Measurements from ENCODE around the gene SPOCK3. TPM values are rescaled to one million over a fixed set of nuclear protein-coding genes. Genes with fewer than 3 reads are reported as not detected.

The SPOCK3 gene
- total RNA-seq, 2 donors from 2014 or later = not detected

- peaks cover 0 to 3% of the 10 kb centered on the region in 2 donors for H3K9me3 ChIP-seq
- H3K4me3 ChIP-seq = no peak overlapping the region
- no peak for DNase-seq (ENCODE audit: low spot score)
- no peaks in the 10 kb centered on the region for H3K36me3 ChIP-seq
- TF ChIP-seq, protein P1, sequence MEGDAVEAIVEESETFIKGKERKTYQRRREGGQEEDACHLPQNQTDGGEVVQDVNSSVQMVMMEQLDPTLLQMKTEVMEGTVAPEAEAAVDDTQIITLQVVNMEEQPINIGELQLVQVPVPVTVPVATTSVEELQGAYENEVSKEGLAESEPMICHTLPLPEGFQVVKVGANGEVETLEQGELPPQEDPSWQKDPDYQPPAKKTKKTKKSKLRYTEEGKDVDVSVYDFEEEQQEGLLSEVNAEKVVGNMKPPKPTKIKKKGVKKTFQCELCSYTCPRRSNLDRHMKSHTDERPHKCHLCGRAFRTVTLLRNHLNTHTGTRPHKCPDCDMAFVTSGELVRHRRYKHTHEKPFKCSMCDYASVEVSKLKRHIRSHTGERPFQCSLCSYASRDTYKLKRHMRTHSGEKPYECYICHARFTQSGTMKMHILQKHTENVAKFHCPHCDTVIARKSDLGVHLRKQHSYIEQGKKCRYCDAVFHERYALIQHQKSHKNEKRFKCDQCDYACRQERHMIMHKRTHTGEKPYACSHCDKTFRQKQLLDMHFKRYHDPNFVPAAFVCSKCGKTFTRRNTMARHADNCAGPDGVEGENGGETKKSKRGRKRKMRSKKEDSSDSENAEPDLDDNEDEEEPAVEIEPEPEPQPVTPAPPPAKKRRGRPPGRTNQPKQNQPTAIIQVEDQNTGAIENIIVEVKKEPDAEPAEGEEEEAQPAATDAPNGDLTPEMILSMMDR (IDR thresholded peaks at IDR 0.05) = no peak
- no peaks in the 10 kb centered on the region for H3K27me3 ChIP-seq
- H3K27ac ChIP-seq = no peak overlapping the region
- no peaks in the 10 kb centered on the region for H3K4me1 ChIP-seq
Measured at GRCh38 chr4:166956484-166956883, 277.8 kb downstream of the SPOCK3 start.

DNA sequence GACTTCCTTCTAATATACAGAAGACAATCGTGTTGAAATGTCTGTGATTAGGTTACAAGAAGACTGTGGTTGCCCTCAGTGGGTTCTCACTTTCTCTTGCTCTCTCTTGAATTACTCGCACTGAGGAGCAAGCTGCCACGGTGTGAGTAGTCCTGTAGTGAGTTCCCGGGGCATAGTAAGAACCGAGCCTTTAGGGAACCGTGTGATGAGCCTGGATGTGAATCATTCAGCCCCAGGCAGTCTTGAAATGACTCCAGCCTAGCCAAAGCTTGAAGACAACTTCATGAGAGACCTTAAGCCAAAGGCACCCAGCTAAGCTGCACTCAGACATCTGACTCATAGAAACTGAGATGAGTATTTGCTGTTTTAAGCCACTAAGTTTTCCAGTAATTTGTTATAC is 292.7 kb downstream of the SPOCK3 start:
- no peak overlapping the region for H3K27ac ChIP-seq
- TF ChIP-seq, protein P1 (IDR thresholded peaks at IDR 0.05) = no peak
- H3K4me1 ChIP-seq = no peaks in the 10 kb centered on the region
- DNase-seq (ENCODE audit: low spot score) = no peak
- H3K36me3 ChIP-seq = no peaks in the 10 kb centered on the region
- H3K4me3 ChIP-seq = no peak overlapping the region
- no peaks in the 10 kb centered on the region for H3K9me3 ChIP-seq
- H3K27me3 ChIP-seq = no peaks in the 10 kb centered on the region

- TF ChIP-seq, protein P1 (IDR thresholded peaks at IDR 0.05) = no peak
Measured at GRCh38 chr4:166930464-166930863, 303.8 kb downstream of the SPOCK3 start.

GRCh38 chr4:166924424-166924823 is 309.9 kb downstream of the SPOCK3 start:
- Histone ChIP-seq H3K27me3 (no peaks in the 10 kb centered on the region), H3K4me1 (no peaks in the 10 kb centered on the region), H3K9me3 (no peaks in the 10 kb centered on the region), H3K36me3 (no peaks in the 10 kb centered on the region), H3K27ac (no peak overlapping the region), H3K4me3 (no peak overlapping the region)
- TF ChIP-seq, protein P1 (IDR thresholded peaks at IDR 0.05) = no peak
- DNase-seq (ENCODE audit: low spot score) = no peak

More at GRCh38 chr4:166930464-166930863, 303.8 kb downstream of the SPOCK3 start:
- no peak for DNase-seq (ENCODE audit: low spot score)
- H3K4me1 ChIP-seq = no peaks in the 10 kb centered on the region
- no peak overlapping the region for H3K27ac ChIP-seq
- H3K9me3 ChIP-seq = no peaks in the 10 kb centered on the region
- H3K27me3 ChIP-seq = no peaks in the 10 kb centered on the region
- no peak overlapping the region for H3K4me3 ChIP-seq
- no peaks in the 10 kb centered on the region for H3K36me3 ChIP-seq

DNA sequence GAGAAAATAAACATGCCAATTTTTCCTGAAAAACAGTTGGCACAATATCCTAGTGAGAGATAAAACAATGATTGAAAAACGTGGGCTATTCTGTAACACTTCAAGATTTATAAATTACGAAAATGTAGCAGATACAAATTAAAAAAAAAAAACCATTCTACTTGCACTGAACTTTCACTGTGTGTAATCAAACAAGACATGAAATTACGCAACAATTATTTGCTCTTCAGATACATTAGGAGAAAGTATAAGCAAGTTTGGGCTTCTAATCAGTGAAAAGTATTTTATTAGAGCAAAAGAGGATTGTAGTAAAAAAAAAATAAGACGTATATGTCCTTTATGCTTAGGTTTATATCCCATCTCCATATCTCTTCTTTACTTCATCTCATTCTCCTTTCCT is 320.4 kb downstream of the SPOCK3 start:
- Histone ChIP-seq H3K36me3 (no peaks in the 10 kb centered on the region), H3K27me3 (no peaks in the 10 kb centered on the region), H3K27ac (no peak overlapping the region), H3K4me3 (no peak overlapping the region), H3K9me3 (no peaks in the 10 kb centered on the region), H3K4me1 (no peaks in the 10 kb centered on the region)
- no peak for DNase-seq (ENCODE audit: low spot score)
- TF ChIP-seq, protein P1 (IDR thresholded peaks at IDR 0.05) = no peak

- Histone ChIP-seq H3K27me3 (no peaks in the 10 kb centered on the region), H3K4me1 (no peaks in the 10 kb centered on the region), H3K36me3 (no peaks in the 10 kb centered on the region), H3K9me3 (no peaks in the 10 kb centered on the region), H3K4me3 (no peak overlapping the region), H3K27ac (no peak overlapping the region)
- DNase-seq (ENCODE audit: low spot score) = no peak
- TF ChIP-seq, protein P1 (IDR thresholded peaks at IDR 0.05) = no peak
Measured at GRCh38 chr4:166903408-166903807, 330.9 kb downstream of the SPOCK3 start.
